ENCODE measurements around the gene SEPTIN8.

The SEPTIN8 gene

GRCh38 chr5:132780577-132780976 lies 3.5 kb upstream of the SEPTIN8 start:
- H3K36me3 ChIP-seq (ENCODE audit: control insufficient read depth in 2 of 2, insufficient read depth in 2 of 2, low read length in 2 of 2): no peaks in the 10 kb centered on the region
- H3K4me1 ChIP-seq (ENCODE audit: control insufficient read depth, insufficient read depth, low read length): peaks cover 17% of the 10 kb centered on the region
- H3K9me3 ChIP-seq (ENCODE audit: control insufficient read depth in 2 of 2, low read length in 2 of 2): no peaks in the 10 kb centered on the region
- no peaks in the 10 kb centered on the region for H3K27me3 ChIP-seq (ENCODE audit: control insufficient read depth in 1 of 2, insufficient read depth in 2 of 2, low read length in 2 of 2)
- no peak overlapping the region for H3K9ac ChIP-seq (ENCODE audit: low read length in 2 of 2)
- H3K4me3 ChIP-seq (ENCODE audit: low read length in 2 of 2): no peak overlapping the region
- H3K27ac ChIP-seq (ENCODE audit: low read length): no peak overlapping the region

- H3K36me3 ChIP-seq (ENCODE audit: control insufficient read depth in 2 of 2, insufficient read depth in 2 of 2, low read length in 2 of 2): no peaks in the 10 kb centered on the region
- no peak overlapping the region for H3K9ac ChIP-seq (ENCODE audit: low read length in 2 of 2)
- H3K4me1 ChIP-seq (ENCODE audit: control insufficient read depth, insufficient read depth, low read length): peaks cover 22% of the 10 kb centered on the region
- H3K27ac ChIP-seq (ENCODE audit: low read length): no peak overlapping the region
- no peaks in the 10 kb centered on the region for H3K9me3 ChIP-seq (ENCODE audit: control insufficient read depth in 2 of 2, low read length in 2 of 2)
- no peak overlapping the region for H3K4me3 ChIP-seq (ENCODE audit: low read length in 2 of 2)
- H3K27me3 ChIP-seq (ENCODE audit: control insufficient read depth in 1 of 2, insufficient read depth in 2 of 2, low read length in 2 of 2): no peaks in the 10 kb centered on the region
Measured at GRCh38 chr5:132779961-132780360, 2.9 kb upstream of the SEPTIN8 start.

GRCh38 chr5:132778856-132779255 lies 1.8 kb upstream of the SEPTIN8 start:
- Histone ChIP-seq H3K36me3 (ENCODE audit: control insufficient read depth in 2 of 2, insufficient read depth in 2 of 2, low read length in 2 of 2) (no peaks in the 10 kb centered on the region), H3K4me1 (ENCODE audit: control insufficient read depth, insufficient read depth, low read length) (peaks cover 30% of the 10 kb centered on the region), H3K9ac (ENCODE audit: low read length in 2 of 2) (no peak overlapping the region), H3K9me3 (ENCODE audit: control insufficient read depth in 2 of 2, low read length in 2 of 2) (no peaks in the 10 kb centered on the region), H3K27ac (ENCODE audit: low read length) (no peak overlapping the region), H3K4me3 (ENCODE audit: low read length in 2 of 2) (no peak overlapping the region), H3K27me3 (ENCODE audit: control insufficient read depth in 1 of 2, insufficient read depth in 2 of 2, low read length in 2 of 2) (no peaks in the 10 kb centered on the region)

- Histone ChIP-seq H3K4me1 (ENCODE audit: control insufficient read depth, insufficient read depth, low read length) (peaks cover 36% of the 10 kb centered on the region), H3K4me3 (ENCODE audit: low read length in 2 of 2) (peak overlapping the region; percentile 79 to 93), H3K9ac (ENCODE audit: low read length in 2 of 2) (peak overlapping the region in 1 of 2 donors; percentile 72), H3K27me3 (ENCODE audit: control insufficient read depth in 1 of 2, insufficient read depth in 2 of 2, low read length in 2 of 2) (no peaks in the 10 kb centered on the region), H3K27ac (ENCODE audit: low read length) (no peak overlapping the region), H3K9me3 (ENCODE audit: control insufficient read depth in 2 of 2, low read length in 2 of 2) (no peaks in the 10 kb centered on the region), H3K36me3 (ENCODE audit: control insufficient read depth in 2 of 2, insufficient read depth in 2 of 2, low read length in 2 of 2) (no peaks in the 10 kb centered on the region)
Measured at GRCh38 chr5:132778129-132778528, 1.1 kb upstream of the SEPTIN8 start.

GRCh38 chr5:132776938-132777208 lies 166 bp downstream of the SEPTIN8 start:
- Histone ChIP-seq H3K9me3 (ENCODE audit: control insufficient read depth in 2 of 2, low read length in 2 of 2) (no peaks in the 10 kb centered on the region), H3K36me3 (ENCODE audit: control insufficient read depth in 2 of 2, insufficient read depth in 2 of 2, low read length in 2 of 2) (no peaks in the 10 kb centered on the region), H3K27ac (ENCODE audit: low read length) (no peak overlapping the region), H3K4me1 (ENCODE audit: control insufficient read depth, insufficient read depth, low read length) (peaks cover 43% of the 10 kb centered on the region), H3K27me3 (ENCODE audit: control insufficient read depth in 1 of 2, insufficient read depth in 2 of 2, low read length in 2 of 2) (no peaks in the 10 kb centered on the region), H3K4me3 (ENCODE audit: low read length in 2 of 2) (peak overlapping the region; percentile 67 to 93), H3K9ac (ENCODE audit: low read length in 2 of 2) (peak overlapping the region; percentile 64 to 66)

GRCh38 chr5:132776131-132776937 lies 705 bp downstream of the SEPTIN8 start:
- no peaks in the 10 kb centered on the region for H3K27me3 ChIP-seq (ENCODE audit: control insufficient read depth in 1 of 2, insufficient read depth in 2 of 2, low read length in 2 of 2)
- H3K27ac ChIP-seq (ENCODE audit: low read length): no peak overlapping the region
- H3K9ac ChIP-seq (ENCODE audit: low read length in 2 of 2): peak overlapping the region; percentile 64 to 68
- H3K9me3 ChIP-seq (ENCODE audit: control insufficient read depth in 2 of 2, low read length in 2 of 2): no peaks in the 10 kb centered on the region
- peak overlapping the region; percentile 67 to 93 for H3K4me3 ChIP-seq (ENCODE audit: low read length in 2 of 2)
- H3K4me1 ChIP-seq (ENCODE audit: control insufficient read depth, insufficient read depth, low read length): peaks cover 45% of the 10 kb centered on the region
- no peaks in the 10 kb centered on the region for H3K36me3 ChIP-seq (ENCODE audit: control insufficient read depth in 2 of 2, insufficient read depth in 2 of 2, low read length in 2 of 2)

- peak overlapping the region in 1 of 2 donors; percentile 64 for H3K9ac ChIP-seq (ENCODE audit: low read length in 2 of 2)
- no peaks in the 10 kb centered on the region for H3K27me3 ChIP-seq (ENCODE audit: control insufficient read depth in 1 of 2, insufficient read depth in 2 of 2, low read length in 2 of 2)
- H3K36me3 ChIP-seq (ENCODE audit: control insufficient read depth in 2 of 2, insufficient read depth in 2 of 2, low read length in 2 of 2): no peaks in the 10 kb centered on the region
- no peak overlapping the region for H3K27ac ChIP-seq (ENCODE audit: low read length)
- peaks cover 51% of the 10 kb centered on the region for H3K4me1 ChIP-seq (ENCODE audit: control insufficient read depth, insufficient read depth, low read length)
- peak overlapping the region; percentile 52 to 67 for H3K4me3 ChIP-seq (ENCODE audit: low read length in 2 of 2)
- H3K9me3 ChIP-seq (ENCODE audit: control insufficient read depth in 2 of 2, low read length in 2 of 2): no peaks in the 10 kb centered on the region
Measured at GRCh38 chr5:132775476-132775961, 1.5 kb downstream of the SEPTIN8 start.

- no peaks in the 10 kb centered on the region for H3K9me3 ChIP-seq (ENCODE audit: control insufficient read depth in 2 of 2, low read length in 2 of 2)
- H3K9ac ChIP-seq (ENCODE audit: low read length in 2 of 2): no peak overlapping the region
- no peak overlapping the region for H3K27ac ChIP-seq (ENCODE audit: low read length)
- H3K36me3 ChIP-seq (ENCODE audit: control insufficient read depth in 2 of 2, insufficient read depth in 2 of 2, low read length in 2 of 2): no peaks in the 10 kb centered on the region
- H3K4me1 ChIP-seq (ENCODE audit: control insufficient read depth, insufficient read depth, low read length): peaks cover 54% of the 10 kb centered on the region
- H3K27me3 ChIP-seq (ENCODE audit: control insufficient read depth in 1 of 2, insufficient read depth in 2 of 2, low read length in 2 of 2): no peaks in the 10 kb centered on the region
- peak overlapping the region in 1 of 2 donors; percentile 52 for H3K4me3 ChIP-seq (ENCODE audit: low read length in 2 of 2)
Measured at GRCh38 chr5:132774896-132775295, 2.1 kb downstream of the SEPTIN8 start.

- H3K27ac ChIP-seq (ENCODE audit: low read length): no peak overlapping the region
Measured at GRCh38 chr5:132774406-132774805, 2.6 kb downstream of the SEPTIN8 start.

GRCh38 chr5:132773601-132774355 lies 3.3 kb downstream of the SEPTIN8 start:
- Histone ChIP-seq H3K27me3 (ENCODE audit: control insufficient read depth in 1 of 2, insufficient read depth in 2 of 2, low read length in 2 of 2) (no peaks in the 10 kb centered on the region), H3K9me3 (ENCODE audit: control insufficient read depth in 2 of 2, low read length in 2 of 2) (no peaks in the 10 kb centered on the region), H3K27ac (ENCODE audit: low read length) (no peak overlapping the region), H3K4me1 (ENCODE audit: control insufficient read depth, insufficient read depth, low read length) (peaks cover 59% of the 10 kb centered on the region), H3K4me3 (ENCODE audit: low read length in 2 of 2) (no peak overlapping the region), H3K36me3 (ENCODE audit: control insufficient read depth in 2 of 2, insufficient read depth in 2 of 2, low read length in 2 of 2) (no peaks in the 10 kb centered on the region), H3K9ac (ENCODE audit: low read length in 2 of 2) (no peak overlapping the region)

More at GRCh38 chr5:132774406-132774805, 2.6 kb downstream of the SEPTIN8 start:
- Histone ChIP-seq H3K4me3 (ENCODE audit: low read length in 2 of 2) (no peak overlapping the region), H3K36me3 (ENCODE audit: control insufficient read depth in 2 of 2, insufficient read depth in 2 of 2, low read length in 2 of 2) (no peaks in the 10 kb centered on the region), H3K27me3 (ENCODE audit: control insufficient read depth in 1 of 2, insufficient read depth in 2 of 2, low read length in 2 of 2) (no peaks in the 10 kb centered on the region), H3K4me1 (ENCODE audit: control insufficient read depth, insufficient read depth, low read length) (peaks cover 54% of the 10 kb centered on the region), H3K9ac (ENCODE audit: low read length in 2 of 2) (no peak overlapping the region), H3K9me3 (ENCODE audit: control insufficient read depth in 2 of 2, low read length in 2 of 2) (no peaks in the 10 kb centered on the region)

- Histone ChIP-seq H3K4me1 (ENCODE audit: control insufficient read depth, insufficient read depth, low read length) (peaks cover 62% of the 10 kb centered on the region), H3K27ac (ENCODE audit: low read length) (no peak overlapping the region), H3K9me3 (ENCODE audit: control insufficient read depth in 2 of 2, low read length in 2 of 2) (no peaks in the 10 kb centered on the region), H3K9ac (ENCODE audit: low read length in 2 of 2) (no peak overlapping the region), H3K36me3 (ENCODE audit: control insufficient read depth in 2 of 2, insufficient read depth in 2 of 2, low read length in 2 of 2) (no peaks in the 10 kb centered on the region), H3K27me3 (ENCODE audit: control insufficient read depth in 1 of 2, insufficient read depth in 2 of 2, low read length in 2 of 2) (no peaks in the 10 kb centered on the region), H3K4me3 (ENCODE audit: low read length in 2 of 2) (no peak overlapping the region)
Measured at GRCh38 chr5:132773114-132773513, 3.9 kb downstream of the SEPTIN8 start.
